Measurements from ENCODE around the gene PPP2R5C.

GRCh38 chr14:101954501-101954900 is 193.0 kb downstream of the PPP2R5C start:
- TF ChIP-seq CTCF (IDR thresholded peaks at IDR 0.05): no peak
- TF ChIP-seq REST (IDR thresholded peaks at IDR 0.05; ENCODE audit: insufficient read depth in 1 of 2, low read depth in 2 of 2, low read length in 1 of 2): no peak
- TF ChIP-seq POLR2AphosphoS5 (IDR thresholded peaks at IDR 0.05; ENCODE audit: low read depth, low read length): no peak
- no peak for TF ChIP-seq SIN3A (IDR thresholded peaks at IDR 0.05; ENCODE audit: borderline replicate concordance, insufficient read depth, low read depth, low read length)
- no peak for TF ChIP-seq TCF7L2 (IDR thresholded peaks at IDR 0.05; ENCODE audit: low read depth, low read length)
